ENCODE data around the gene GRAMD4.

DNA sequence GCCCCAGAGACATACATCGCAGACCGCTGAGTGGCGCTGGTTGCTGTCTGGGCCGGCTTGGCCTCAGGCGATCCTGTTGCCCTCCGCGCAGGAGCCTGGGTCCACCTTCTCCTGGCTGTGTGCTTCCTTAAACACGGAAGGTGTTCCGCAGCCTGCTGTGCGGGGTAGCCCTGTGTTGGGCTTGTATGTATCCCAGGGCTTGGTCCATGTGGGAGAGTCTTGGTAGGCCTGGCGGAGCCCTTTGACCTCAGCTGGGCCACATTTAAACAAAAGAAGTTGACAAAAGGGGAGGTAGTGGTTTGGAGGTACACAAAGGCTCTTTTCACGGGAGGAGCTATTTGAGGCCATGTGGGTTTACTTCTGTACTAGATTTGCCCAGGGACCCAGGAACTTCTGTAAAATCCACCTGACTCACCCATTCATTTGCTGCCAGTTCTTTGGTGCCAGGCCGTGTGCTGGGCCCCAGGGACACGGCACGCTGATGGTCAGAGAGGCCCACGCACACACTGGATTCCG lies 11.0 kb upstream of the GRAMD4 start:
- TF ChIP-seq, protein P1, sequence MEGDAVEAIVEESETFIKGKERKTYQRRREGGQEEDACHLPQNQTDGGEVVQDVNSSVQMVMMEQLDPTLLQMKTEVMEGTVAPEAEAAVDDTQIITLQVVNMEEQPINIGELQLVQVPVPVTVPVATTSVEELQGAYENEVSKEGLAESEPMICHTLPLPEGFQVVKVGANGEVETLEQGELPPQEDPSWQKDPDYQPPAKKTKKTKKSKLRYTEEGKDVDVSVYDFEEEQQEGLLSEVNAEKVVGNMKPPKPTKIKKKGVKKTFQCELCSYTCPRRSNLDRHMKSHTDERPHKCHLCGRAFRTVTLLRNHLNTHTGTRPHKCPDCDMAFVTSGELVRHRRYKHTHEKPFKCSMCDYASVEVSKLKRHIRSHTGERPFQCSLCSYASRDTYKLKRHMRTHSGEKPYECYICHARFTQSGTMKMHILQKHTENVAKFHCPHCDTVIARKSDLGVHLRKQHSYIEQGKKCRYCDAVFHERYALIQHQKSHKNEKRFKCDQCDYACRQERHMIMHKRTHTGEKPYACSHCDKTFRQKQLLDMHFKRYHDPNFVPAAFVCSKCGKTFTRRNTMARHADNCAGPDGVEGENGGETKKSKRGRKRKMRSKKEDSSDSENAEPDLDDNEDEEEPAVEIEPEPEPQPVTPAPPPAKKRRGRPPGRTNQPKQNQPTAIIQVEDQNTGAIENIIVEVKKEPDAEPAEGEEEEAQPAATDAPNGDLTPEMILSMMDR (IDR thresholded peaks at IDR 0.05; ENCODE audit: low read length): no peak
- TF ChIP-seq EZH2 (IDR thresholded peaks at IDR 0.05; ENCODE audit: borderline replicate concordance, low read length): no peak

Measured in OCI-LY1 (cell line).